Omental fat pad (tissue), 4 donors: ENCODE data around the gene WNT7A. TPM values are rescaled to one million over a fixed set of nuclear protein-coding genes. Genes with fewer than 3 reads are reported as not detected.

Experiments used
- ATAC-seq: fragments of 150-250 bp; one replicate; pipeline ENCODE4 v1.9.1; 2016; ENCODE audit warnings: mild to moderate bottlenecking, moderate library complexity; ENCODE audit not compliant: low FRiP score
- DNase-seq: peaks from one replicate; pipeline ENCODE4 v3.0.0-alpha.2; 2019; ENCODE audit warnings: low spot score
- CTCF ChIP-seq, 3 donors: fragments of 450-650 bp; IDR thresholded peaks; one replicate each; pipeline ENCODE4 v1.5.1; 2016 to 2017; ENCODE audit warnings: antibody characterized with exemption in 3 of 3, mild to moderate bottlenecking in 3 of 3, moderate library complexity in 2 of 3
- total RNA-seq, 4 donors: library from RNA; depleted of rRNA; stranded (reverse); fragments of >200 nt; gene quantifications; one replicate each; pipeline ENCODE4 v1.1.0, GENCODE V29; 2016

WNT7A gene
- total RNA-seq, 4 donors from 2014 or later = not detected

- ATAC-seq (no peak), DNase-seq (no peak)
- TF ChIP-seq CTCF (IDR thresholded peaks at IDR 0.05) = no peak
Measured at GRCh38 chr3:13884851-13885703, 5.2 kb upstream of the WNT7A start.

GRCh38 chr3:13883681-13884080 lies 3.8 kb upstream of the WNT7A start:
- no peak for TF ChIP-seq CTCF (IDR thresholded peaks at IDR 0.05)
- DNase-seq = no peak

GRCh38 chr3:13882876-13883275 lies 3.0 kb upstream of the WNT7A start:
- ATAC-seq (no peak), DNase-seq (no peak)
- no peak for TF ChIP-seq CTCF (IDR thresholded peaks at IDR 0.05)

More at GRCh38 chr3:13883681-13884080, 3.8 kb upstream of the WNT7A start:
- no peak for ATAC-seq

GRCh38 chr3:13881536-13882410 lies 1.9 kb upstream of the WNT7A start:
- no peak for ATAC-seq
- no peak for TF ChIP-seq CTCF (IDR thresholded peaks at IDR 0.05)
- DNase-seq = no peak

- no peak for ATAC-seq
- TF ChIP-seq CTCF (IDR thresholded peaks at IDR 0.05) = no peak
- no peak for DNase-seq
Measured at GRCh38 chr3:13880811-13881156, 913 bp upstream of the WNT7A start.

- no peak for TF ChIP-seq CTCF (IDR thresholded peaks at IDR 0.05)
- DNase-seq = no peak
- no peak for ATAC-seq
Measured at GRCh38 chr3:13879102-13879945, 547 bp downstream of the WNT7A start.
